Activated CD4-positive, alpha-beta T cell treated with anti-CD3 and anti-CD28 coated beads, Interleukin-2, amount 50 U/mL, for 1 hour (primary cell): ENCODE results near the gene WIZ.

Experiments
- DNase-seq: peaks from one replicate; pipeline ENCODE4 v3.0.0-alpha.2; 2020

Gene WIZ

DNA sequence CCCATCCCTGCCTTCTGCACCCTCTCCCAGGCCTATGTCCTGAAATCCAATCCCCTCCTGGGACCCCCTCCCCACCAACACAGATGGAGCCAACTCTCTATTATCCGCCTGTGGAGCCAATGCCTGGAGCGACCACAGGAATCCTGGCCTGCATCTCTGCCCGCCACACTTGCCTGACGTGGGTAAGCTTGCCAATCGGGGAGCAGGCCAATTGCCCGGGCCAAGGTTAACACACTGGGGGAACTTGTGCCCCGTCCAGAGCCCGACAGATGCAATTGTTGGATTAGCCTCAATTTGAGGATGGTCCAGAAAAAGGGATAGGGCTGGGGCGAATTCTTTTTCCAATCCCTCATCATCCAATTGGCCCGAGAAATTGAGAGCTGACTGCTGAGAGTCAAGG is 5.9 kb downstream of the WIZ start:
- no peak for DNase-seq

- DNase-seq, result no peak
Observed at GRCh38 chr19:15443325-15443724, 6.4 kb downstream of the WIZ start.

DNA sequence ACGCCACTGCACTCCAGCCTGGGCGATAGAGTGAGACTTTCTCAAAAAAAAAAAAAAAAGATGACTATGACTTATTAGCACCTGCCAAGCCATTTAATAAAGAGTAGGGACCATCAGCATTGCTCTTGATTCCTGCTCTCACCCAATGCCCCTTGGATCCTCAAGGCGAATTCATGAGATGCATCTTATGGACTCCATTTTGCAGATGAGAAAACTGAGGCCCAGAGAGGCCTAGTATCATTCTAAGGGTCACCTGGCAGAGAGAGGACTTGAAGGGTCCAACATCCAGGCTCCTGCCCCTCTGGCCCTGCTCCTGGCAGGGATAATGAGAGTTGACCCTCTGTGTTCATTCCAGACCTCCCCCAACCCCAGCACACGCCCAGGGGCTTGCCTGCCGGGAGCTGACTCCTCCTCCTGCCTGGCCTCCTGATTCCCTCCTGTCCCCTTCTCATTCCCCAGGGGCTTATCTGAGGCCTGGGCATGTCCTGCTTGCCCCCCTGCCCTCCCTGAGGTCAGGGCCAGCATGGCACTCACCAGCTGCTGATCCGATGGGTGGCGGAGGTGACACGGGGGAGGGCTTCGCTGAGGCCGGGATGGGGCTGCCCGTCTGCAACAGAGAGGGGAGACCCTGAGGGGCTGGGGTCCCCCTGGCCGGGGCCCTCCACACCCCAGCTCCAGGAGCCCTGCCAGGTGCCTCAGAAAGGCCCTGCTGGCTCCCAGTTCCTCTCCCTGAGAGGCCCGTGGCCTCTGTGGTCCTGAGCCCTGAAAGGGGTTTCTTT is 7.4 kb downstream of the WIZ start:
- DNase-seq, result no peak

DNA sequence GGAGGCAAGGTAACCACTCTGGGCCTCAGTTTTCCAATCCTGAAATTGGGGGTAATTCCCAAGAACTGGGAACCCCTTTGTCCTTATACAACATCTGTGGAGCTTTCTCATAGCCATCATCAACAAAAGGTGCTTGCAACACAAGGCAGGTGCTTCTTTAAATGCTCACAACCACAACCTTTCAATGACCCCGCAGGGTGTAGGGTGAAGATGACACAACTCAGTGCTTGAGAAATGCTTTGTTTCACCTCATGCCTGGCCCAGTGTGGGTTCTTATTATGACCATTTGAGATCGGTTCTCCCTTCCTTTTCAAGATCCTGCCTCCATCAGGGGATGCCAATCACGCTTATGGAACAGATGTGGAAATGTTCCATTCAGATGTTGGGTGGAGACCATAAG is 8.4 kb downstream of the WIZ start:
- no peak for DNase-seq

DNA sequence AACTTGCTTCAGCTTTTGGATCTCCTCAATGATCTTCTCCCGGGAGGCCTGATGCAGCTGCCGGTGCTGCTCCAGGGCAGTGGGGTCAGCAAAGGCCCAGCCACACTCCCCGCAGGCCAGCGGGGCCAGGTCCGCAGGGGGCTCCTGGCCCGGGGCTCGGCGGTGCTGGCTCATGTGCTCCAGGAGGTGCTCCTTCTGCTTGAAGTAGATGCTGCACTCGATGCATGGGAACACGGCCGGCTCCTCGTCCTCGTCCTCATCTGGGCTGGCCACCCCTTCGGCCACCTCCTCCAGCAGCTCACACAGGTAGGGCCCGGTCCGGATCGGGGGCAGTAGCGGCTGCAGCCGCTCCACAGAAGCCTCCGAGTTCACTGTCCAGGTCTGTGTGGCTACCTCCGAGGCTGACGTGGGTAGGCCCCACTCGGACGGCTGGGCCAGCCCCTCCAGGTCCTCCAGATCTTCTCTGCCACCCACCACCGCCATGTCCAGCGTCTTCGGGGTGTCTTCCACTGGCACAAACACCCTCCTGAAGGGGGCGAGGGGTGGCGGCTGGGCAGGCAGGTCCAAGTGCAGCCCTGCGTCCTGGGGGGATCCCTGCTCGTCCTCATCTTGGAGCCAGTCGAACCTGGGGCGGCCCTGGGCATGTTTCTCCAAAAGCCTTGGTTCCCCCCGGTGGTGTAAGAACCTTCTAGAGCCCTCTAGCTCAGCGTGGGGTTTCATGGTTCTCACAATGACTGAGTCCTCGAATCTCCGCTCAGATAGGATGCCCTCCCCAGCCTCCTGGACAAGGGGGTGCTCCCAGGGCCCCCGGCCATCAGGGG is 9.7 kb downstream of the WIZ start:
- DNase-seq, result no peak

GRCh38 chr19:15439078-15439799 is 10.5 kb downstream of the WIZ start:
- no peak for DNase-seq

GRCh38 chr19:15438577-15438976 is 11.2 kb downstream of the WIZ start:
- DNase-seq, result no peak

DNA sequence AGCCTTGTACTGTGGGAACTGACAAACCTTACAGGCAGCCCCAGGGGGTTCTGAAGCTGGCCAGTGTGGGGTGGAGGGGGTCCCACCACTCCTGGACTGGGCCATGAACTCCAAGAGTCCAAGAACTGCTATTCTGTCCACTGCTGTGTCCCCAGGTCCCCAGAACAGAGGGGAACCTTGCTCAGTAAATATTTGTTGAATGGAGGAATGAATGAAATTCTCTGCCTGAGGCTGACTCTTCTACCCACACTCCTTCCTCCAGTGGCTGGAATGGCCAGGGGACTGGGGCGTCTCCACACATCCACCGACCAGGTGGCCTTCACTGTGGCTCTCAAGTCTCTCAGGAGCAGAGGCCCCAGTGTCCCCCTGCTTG is 11.6 kb downstream of the WIZ start:
- no peak for DNase-seq

DNA sequence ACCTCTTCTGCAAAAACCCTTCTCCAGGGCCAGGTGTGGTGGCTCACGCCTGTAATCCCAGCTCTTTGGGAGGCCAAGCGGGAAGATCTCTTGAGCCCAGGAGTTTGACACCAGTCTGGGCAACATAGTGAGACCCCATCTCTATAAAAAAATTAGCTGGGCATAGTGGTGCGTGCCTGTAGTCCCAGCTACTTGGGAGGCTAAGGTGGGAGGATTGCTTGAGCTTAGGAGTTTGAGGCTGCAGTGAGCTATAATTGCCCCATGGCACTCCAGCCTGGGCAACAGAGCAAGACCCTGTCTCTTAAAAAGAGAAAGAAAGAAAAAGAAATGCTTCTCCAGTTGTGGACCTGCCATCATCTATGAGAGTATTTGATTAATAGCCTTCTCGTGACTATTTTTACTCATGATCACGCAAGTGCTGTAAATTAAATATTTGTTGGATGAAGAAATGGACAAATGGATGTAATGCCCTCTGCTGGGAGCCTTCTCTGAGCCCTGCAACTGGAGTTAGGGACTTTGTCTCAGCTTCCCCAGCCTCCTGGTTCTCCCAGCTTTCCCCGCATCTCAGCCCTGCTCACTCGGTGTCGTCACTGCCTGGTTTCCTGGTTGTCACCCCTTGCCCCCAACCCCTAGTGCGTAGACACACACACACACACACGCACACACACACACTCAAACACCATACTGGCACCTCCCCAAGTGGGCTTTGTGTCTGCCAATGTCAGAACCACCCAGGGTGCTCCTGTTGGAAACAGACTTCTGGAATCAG is 12.2 kb downstream of the WIZ start:
- no peak for DNase-seq

- no peak for DNase-seq
Observed at GRCh38 chr19:15436826-15437110, 13.0 kb downstream of the WIZ start.

DNA sequence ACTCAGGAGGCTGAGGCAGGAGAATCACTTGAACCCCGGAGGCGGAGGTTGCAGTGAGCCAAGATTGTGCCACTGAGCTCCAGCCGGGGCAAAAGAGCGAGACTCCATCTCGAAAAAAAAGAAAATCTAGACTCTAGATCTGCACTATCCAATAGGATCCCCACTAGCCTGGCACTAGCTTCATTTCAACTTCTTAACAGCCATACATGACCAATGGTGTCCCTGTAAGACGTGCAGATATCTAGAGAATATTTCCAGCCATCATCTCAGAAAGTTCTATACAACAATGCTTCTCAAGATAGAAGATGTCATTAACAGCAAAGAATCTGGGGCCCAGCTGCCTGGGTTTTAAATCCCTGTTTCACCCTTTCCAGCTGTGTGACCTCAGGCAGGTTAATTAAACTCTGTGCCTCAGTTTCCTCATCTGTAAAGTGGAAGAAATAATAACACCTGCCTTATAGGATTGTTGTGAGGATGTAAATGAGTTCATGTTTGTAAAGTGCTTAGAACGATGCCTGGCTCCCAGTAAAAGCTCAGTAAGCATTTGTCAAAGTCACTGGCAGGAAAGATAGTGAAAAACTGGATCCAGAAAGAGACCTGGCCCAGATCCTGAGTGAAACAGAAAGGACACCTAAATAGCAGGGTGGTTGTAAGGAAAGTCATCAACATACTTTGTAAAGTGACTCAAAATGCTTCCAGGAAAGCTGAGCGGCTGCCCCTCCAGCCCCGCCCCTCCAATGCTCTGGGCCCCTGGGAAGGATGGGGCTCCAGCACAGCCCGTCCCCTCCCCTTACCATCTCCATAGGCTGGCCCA is 13.5 kb downstream of the WIZ start:
- no peak for DNase-seq

DNA sequence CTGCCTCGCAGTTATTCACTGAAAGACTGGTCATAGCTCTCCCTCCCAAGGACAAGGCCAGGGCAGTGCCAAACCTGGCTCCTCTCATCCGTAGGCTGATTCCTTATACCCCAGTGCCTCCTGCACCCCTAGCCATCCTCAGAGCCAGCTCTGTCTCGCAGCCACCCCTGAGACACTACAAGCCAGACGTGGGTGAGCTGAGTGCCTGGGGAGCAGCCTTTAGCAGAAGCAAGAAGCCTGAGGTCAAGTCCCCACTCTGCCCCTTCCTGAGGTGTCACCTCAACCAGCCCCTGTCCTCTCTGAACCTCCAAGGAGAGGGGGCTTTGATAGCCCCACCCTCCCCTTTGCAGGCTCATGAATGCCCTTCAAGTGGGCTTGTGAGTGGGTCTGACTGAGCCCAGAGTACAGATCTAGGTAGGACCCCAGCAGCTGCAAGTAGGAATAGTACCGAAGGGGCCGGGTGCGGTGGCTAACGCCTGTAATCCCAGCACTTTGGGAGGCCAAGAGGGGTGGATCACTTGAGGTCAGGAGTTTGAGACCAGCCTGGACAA is 16.2 kb downstream of the WIZ start:
- DNase-seq, result no peak

GRCh38 chr19:15432629-15433518 is 16.9 kb downstream of the WIZ start:
- DNase-seq, result peak; percentile 92

- no peak for DNase-seq
Observed at GRCh38 chr19:15432018-15432494, 17.7 kb downstream of the WIZ start.

GRCh38 chr19:15431396-15432017 is 18.2 kb downstream of the WIZ start:
- DNase-seq, result no peak

DNA sequence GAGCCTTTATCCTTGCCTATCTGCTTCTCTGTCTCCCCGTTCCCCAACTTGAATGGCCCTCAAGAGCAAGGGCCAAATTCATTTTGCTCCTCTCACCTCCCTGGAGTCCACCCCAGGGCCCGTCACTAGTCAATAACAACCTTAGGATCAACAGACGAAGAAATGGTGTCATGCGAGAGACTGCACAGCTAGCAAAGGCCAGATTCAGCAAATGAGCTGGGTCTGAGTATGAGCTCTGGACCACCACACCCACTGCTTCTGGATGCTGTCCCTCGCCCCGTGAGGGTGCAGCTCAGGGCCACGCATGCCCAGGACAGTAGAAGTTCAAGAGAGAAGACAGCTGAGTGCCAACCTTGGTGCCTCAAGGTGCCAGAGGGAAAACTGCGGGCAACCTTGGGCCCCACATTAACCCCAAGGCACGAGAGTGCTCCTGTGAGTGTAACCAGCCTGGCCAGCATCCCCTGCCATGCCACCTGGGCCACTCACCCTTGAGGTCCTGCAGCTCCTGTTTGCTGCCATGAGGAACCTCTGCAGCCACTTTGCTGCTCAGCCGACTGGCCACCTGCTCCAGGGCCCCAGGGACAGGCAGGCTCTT is 19.1 kb downstream of the WIZ start:
- no peak for DNase-seq

- no peak for DNase-seq
Observed at GRCh38 chr19:15429825-15430467, 19.8 kb downstream of the WIZ start.

GRCh38 chr19:15428956-15429824 is 20.6 kb downstream of the WIZ start:
- DNase-seq, result no peak
